D721Med (cell line): ENCODE results near the gene AXIN2.

Experiments used
- DNase-seq: peaks from one replicate; pipeline ENCODE4 v3.0.0; 2011; ENCODE audit warnings: low spot score; ENCODE audit not compliant: insufficient read length
- FAIRE-seq: peaks from 2 replicates; lab custom pipeline; 2011; peaks lifted over from hg19 to GRCh38; lab: Jason Lieb, UNC
- TF ChIP-seq, protein P1 (sequence below): IDR thresholded peaks from 2 replicates; pipeline ENCODE4 v1.5.1; 2012; ENCODE audit warnings: mild to moderate bottlenecking, control low read depth; ENCODE audit not compliant: insufficient read depth; ENCODE audit errors: missing control alignments

AXIN2 gene

GRCh38 chr17:65583921-65584603 lies 22.6 kb upstream of the AXIN2 start:
- DNase-seq (no peak), FAIRE-seq (no peak)
- TF ChIP-seq, protein P1, sequence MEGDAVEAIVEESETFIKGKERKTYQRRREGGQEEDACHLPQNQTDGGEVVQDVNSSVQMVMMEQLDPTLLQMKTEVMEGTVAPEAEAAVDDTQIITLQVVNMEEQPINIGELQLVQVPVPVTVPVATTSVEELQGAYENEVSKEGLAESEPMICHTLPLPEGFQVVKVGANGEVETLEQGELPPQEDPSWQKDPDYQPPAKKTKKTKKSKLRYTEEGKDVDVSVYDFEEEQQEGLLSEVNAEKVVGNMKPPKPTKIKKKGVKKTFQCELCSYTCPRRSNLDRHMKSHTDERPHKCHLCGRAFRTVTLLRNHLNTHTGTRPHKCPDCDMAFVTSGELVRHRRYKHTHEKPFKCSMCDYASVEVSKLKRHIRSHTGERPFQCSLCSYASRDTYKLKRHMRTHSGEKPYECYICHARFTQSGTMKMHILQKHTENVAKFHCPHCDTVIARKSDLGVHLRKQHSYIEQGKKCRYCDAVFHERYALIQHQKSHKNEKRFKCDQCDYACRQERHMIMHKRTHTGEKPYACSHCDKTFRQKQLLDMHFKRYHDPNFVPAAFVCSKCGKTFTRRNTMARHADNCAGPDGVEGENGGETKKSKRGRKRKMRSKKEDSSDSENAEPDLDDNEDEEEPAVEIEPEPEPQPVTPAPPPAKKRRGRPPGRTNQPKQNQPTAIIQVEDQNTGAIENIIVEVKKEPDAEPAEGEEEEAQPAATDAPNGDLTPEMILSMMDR, result no peak

DNA sequence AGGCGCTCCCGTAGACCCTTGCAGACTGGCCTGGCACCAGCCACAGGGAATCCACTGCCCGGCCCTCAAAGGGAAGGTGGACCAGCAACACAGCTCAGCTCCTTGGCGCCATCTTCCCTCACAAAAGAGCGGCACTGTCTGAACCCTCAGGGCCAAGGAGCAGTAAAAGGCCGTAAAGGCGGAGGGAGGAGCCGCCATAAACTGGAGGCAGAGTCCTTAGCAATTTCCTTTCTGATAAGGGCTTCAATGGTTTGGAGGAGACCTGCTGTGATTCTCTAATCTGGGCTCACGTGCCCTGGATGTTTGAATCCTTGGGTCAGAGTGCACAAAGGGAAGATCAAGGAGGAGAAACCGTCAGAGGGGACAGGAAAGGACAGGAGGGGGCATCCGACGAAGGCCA lies 15.5 kb upstream of the AXIN2 start:
- FAIRE-seq (no peak), DNase-seq (no peak)
- TF ChIP-seq, protein P1, result no peak

- FAIRE-seq, result no peak
These were observed 11.8 kb upstream of the AXIN2 start for GRCh38 chr17:65573282-65573602.

GRCh38 chr17:65572581-65573281 lies 11.3 kb upstream of the AXIN2 start:
- TF ChIP-seq, protein P1, result no peak
- FAIRE-seq (no peak), DNase-seq (no peak)

More at GRCh38 chr17:65573282-65573602, 11.8 kb upstream of the AXIN2 start:
- TF ChIP-seq, protein P1, result no peak
- no peak for DNase-seq

DNA sequence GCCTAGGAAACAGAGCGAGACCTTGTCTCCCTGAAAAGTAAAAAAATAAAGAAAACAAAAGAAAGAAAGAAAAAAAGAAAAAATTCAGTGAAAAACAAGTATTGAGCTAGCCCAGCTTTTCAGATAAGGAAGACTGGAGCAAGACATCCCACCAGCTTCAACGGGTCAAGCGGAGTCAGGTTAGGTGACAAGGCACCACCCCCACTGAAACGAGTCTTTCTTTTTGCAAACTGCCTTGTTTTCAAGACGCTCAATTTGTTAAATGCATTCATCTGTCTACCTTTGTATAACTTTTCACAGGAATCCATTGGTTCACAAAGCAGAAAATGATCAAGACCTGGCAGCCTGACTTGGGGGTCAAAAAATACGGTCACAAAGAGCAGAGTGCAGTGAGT lies 10.7 kb upstream of the AXIN2 start:
- DNase-seq, result no peak
- FAIRE-seq, result no peak
- TF ChIP-seq, protein P1, result no peak

GRCh38 chr17:65568918-65569317 lies 7.5 kb upstream of the AXIN2 start:
- FAIRE-seq (no peak), DNase-seq (no peak)
- TF ChIP-seq, protein P1, result no peak

GRCh38 chr17:65567566-65567965 lies 6.1 kb upstream of the AXIN2 start:
- FAIRE-seq, result no peak
- TF ChIP-seq, protein P1, result no peak

More at GRCh38 chr17:65567566-65567965, 6.1 kb upstream of the AXIN2 start:
- DNase-seq, result no peak
